CD14-positive monocyte (primary cell): ENCODE data around the gene LCN9. TPM values are rescaled to one million over a fixed set of nuclear protein-coding genes. Genes with fewer than 3 reads are reported as not detected.

ENCODE experiments used
- DNase-seq, 3 donors: peaks; one replicate each; pipeline ENCODE4 v3.0.0-alpha.2; 2011 to 2022
- H2AFZ ChIP-seq: 2 replicates; pipeline ENCODE4 v1.6.0; 2012; ENCODE audit warnings: mild to moderate bottlenecking, low read depth, low read length, inconsistent platforms; ENCODE audit not compliant: insufficient read depth, poor library complexity, severe bottlenecking
- H3K27ac ChIP-seq, 2 donors: 1 replicate in 1 of 2; 2 replicates in 1 of 2; pipeline ENCODE4 v1.5.1; 2012 to 2013; ENCODE audit warnings: low read length in 2 of 2, control low read depth in 1 of 2, inconsistent platforms in 1 of 2, low read depth in 1 of 2, mild to moderate bottlenecking in 1 of 2
- H3K27me3 ChIP-seq, 2 donors: one replicate each; pipeline versions ENCODE4 v1.6.0 to v1.6.1; 2011 to 2013; ENCODE audit warnings: low read length in 2 of 2; ENCODE audit not compliant: control insufficient read depth in 2 of 2, insufficient read depth in 2 of 2
- H3K36me3 ChIP-seq, 2 donors: replicated peaks in 1 of 2; 1 replicate in 1 of 2; 2 replicates in 1 of 2; pipeline versions ENCODE4 v1.5.1 to v1.6.1; 2012 to 2013; ENCODE audit warnings: low read length in 2 of 2, control low read depth in 1 of 2, inconsistent platforms in 1 of 2, mild to moderate bottlenecking in 1 of 2; ENCODE audit not compliant: insufficient read depth in 2 of 2, control insufficient read depth in 1 of 2
- H3K4me1 ChIP-seq, 2 donors: 1 replicate in 1 of 2; 2 replicates in 1 of 2; pipeline versions ENCODE4 v1.5.1 to v1.6.1; 2012 to 2013; ENCODE audit warnings: low read length in 2 of 2, control low read depth in 1 of 2, inconsistent platforms in 1 of 2, mild to moderate bottlenecking in 1 of 2, moderate library complexity in 1 of 2; ENCODE audit not compliant: insufficient read depth in 2 of 2, control insufficient read depth in 1 of 2
- H3K4me2 ChIP-seq: replicated peaks from 2 replicates; pipeline ENCODE3; 2012; ENCODE audit warnings: low read length, moderate library complexity, mild to moderate bottlenecking; ENCODE audit not compliant: poor library complexity, severe bottlenecking; ENCODE audit errors: extremely low read depth
- H3K4me3 ChIP-seq, 3 experiments: fragments of 200-600 bp in 1 of 3; sonication (generic) in 1 of 3; replicated peaks in 1 of 3; 1 replicate in 2 of 3; 2 replicates in 1 of 3; pipeline ENCODE4 v1.5.1; 2011 to 2013; ENCODE audit warnings: low read length in 3 of 3, mild to moderate bottlenecking in 3 of 3, control low read depth in 2 of 3, low read depth in 2 of 3, inconsistent platforms in 1 of 3, moderate library complexity in 1 of 3
- H3K79me2 ChIP-seq: 2 replicates; pipeline ENCODE4 v1.6.0; 2012; ENCODE audit warnings: mild to moderate bottlenecking, control low read depth, inconsistent platforms, low read length, moderate library complexity; ENCODE audit not compliant: insufficient read depth
- H3K9ac ChIP-seq: 2 replicates; pipeline ENCODE4 v1.6.0; 2017; ENCODE audit warnings: low read length, mild to moderate bottlenecking; ENCODE audit not compliant: insufficient read depth, poor library complexity, severe bottlenecking
- H3K9me3 ChIP-seq, 2 donors: replicated peaks in 1 of 2; 1 replicate in 1 of 2; 2 replicates in 1 of 2; pipeline versions ENCODE4 v1.5.1 to v1.6.1; 2012 to 2013; ENCODE audit warnings: low read length in 2 of 2, control low read depth in 1 of 2; ENCODE audit not compliant: control insufficient read depth in 1 of 2, insufficient read depth in 1 of 2
- H4K20me1 ChIP-seq: 2 replicates; pipeline ENCODE4 v1.6.0; 2012; ENCODE audit warnings: mild to moderate bottlenecking, low read length, control low read depth, moderate library complexity; ENCODE audit not compliant: insufficient read depth
- H3K27ac Mint-ChIP-seq, 7 donors: one replicate each; pipeline ENCODE4 v1.8.0; 2020; ENCODE audit warnings: mild to moderate bottlenecking in 7 of 7, mixed read lengths in 7 of 7, moderate library complexity in 6 of 7, inconsistent platforms in 2 of 7
- H3K27me3 Mint-ChIP-seq, 3 donors: one replicate each; pipeline ENCODE4 v1.8.0; 2021 to 2022; ENCODE audit warnings: low read depth in 3 of 3, mild to moderate bottlenecking in 3 of 3, mixed read lengths in 3 of 3, moderate library complexity in 3 of 3, inconsistent platforms in 1 of 3
- H3K36me3 Mint-ChIP-seq, 2 donors: one replicate each; pipeline ENCODE4 v1.8.0; 2020; ENCODE audit warnings: mixed read lengths in 2 of 2, inconsistent platforms in 1 of 2, mild to moderate bottlenecking in 1 of 2
- H3K4me1 Mint-ChIP-seq: one replicate; pipeline ENCODE4 v1.8.0; 2020; ENCODE audit warnings: mild to moderate bottlenecking, mixed read lengths
- H3K4me3 Mint-ChIP-seq, 2 donors: one replicate each; pipeline ENCODE4 v1.8.0; 2020; ENCODE audit warnings: mild to moderate bottlenecking in 2 of 2, mixed read lengths in 2 of 2, moderate library complexity in 1 of 2
- H3K9me3 Mint-ChIP-seq, 7 donors: one replicate each; pipeline ENCODE4 v1.8.0; 2020 to 2022; ENCODE audit warnings: mixed read lengths in 7 of 7, mild to moderate bottlenecking in 6 of 7, moderate library complexity in 6 of 7, inconsistent platforms in 2 of 7
- WGBS: methylation state at CpG from one replicate; pipeline ENCODE4 v1.1.5; 2013; ENCODE audit warnings: missing lambda C conversion rate; ENCODE audit not compliant: insufficient coverage; 5-methylcytosine and 5-hydroxymethylcytosine counted together
- intact Hi-C, 2 donors: fragments of 100-400 bp; cut with micrococcal nuclease; formaldehyde crosslinking; loops; one replicate each; pipeline versions ENCODE4 v1.15.0 to v1.15.1; 2023
- polyA plus RNA-seq, 3 donors: library from polyadenylated mRNA; depleted of rRNA in 1 of 3; unstranded in 2 of 3; stranded (reverse) in 1 of 3; fragments of 300-500 nt in 2 of 3; fragments of >200 nt in 1 of 3; fragmentation: Illumina TruSeq in 2 of 3; gene quantifications; 1 replicate in 2 of 3; 2 replicates in 1 of 3; pipeline ENCODE4 v1.2.3, GENCODE V29; 2012 to 2021
- TF ChIP-seq, protein P1 (sequence below): fragments of 200-600 bp; IDR thresholded peaks from one replicate; pipeline ENCODE4 v1.8.0; 2022; ENCODE audit warnings: antibody characterized with exemption, mild to moderate bottlenecking

The LCN9 gene
- polyA plus RNA-seq, 3 donors, result not detected

- intact Hi-C loops, result no loop called here
- no peak for DNase-seq
- Histone ChIP-seq H3K4me2 (no peak overlapping the region), H3K9me3 (no peaks in the 10 kb centered on the region), H3K27ac (no peak overlapping the region), H3K4me3 (no peak overlapping the region), H3K9ac (no peak overlapping the region), H3K79me2 (no peaks in the 10 kb centered on the region), H2AFZ (no peak overlapping the region), H3K36me3 (no peaks in the 10 kb centered on the region), H4K20me1 (no peaks in the 10 kb centered on the region), H3K27me3 (no peaks in the 10 kb centered on the region), H3K4me1 (no peaks in the 10 kb centered on the region)
- H3K36me3 Mint-ChIP-seq, result no peaks in the 10 kb centered on the region
- no peak overlapping the region for H3K4me3 Mint-ChIP-seq
- WGBS, result 83% methylated on average over 26 of the region's 29 CpGs
- TF ChIP-seq, protein P1, sequence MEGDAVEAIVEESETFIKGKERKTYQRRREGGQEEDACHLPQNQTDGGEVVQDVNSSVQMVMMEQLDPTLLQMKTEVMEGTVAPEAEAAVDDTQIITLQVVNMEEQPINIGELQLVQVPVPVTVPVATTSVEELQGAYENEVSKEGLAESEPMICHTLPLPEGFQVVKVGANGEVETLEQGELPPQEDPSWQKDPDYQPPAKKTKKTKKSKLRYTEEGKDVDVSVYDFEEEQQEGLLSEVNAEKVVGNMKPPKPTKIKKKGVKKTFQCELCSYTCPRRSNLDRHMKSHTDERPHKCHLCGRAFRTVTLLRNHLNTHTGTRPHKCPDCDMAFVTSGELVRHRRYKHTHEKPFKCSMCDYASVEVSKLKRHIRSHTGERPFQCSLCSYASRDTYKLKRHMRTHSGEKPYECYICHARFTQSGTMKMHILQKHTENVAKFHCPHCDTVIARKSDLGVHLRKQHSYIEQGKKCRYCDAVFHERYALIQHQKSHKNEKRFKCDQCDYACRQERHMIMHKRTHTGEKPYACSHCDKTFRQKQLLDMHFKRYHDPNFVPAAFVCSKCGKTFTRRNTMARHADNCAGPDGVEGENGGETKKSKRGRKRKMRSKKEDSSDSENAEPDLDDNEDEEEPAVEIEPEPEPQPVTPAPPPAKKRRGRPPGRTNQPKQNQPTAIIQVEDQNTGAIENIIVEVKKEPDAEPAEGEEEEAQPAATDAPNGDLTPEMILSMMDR, result no peak
- no peak overlapping the region for H3K27ac Mint-ChIP-seq
- H3K9me3 Mint-ChIP-seq, result peaks cover 0 to 7% (median 0%) of the 10 kb centered on the region in 7 donors
- peaks cover 2 to 9% (median 2%) of the 10 kb centered on the region in 3 donors for H3K27me3 Mint-ChIP-seq
- no peaks in the 10 kb centered on the region for H3K4me1 Mint-ChIP-seq
Measured at GRCh38 chr9:135614821-135615665, 48.1 kb upstream of the LCN9 start.

DNA sequence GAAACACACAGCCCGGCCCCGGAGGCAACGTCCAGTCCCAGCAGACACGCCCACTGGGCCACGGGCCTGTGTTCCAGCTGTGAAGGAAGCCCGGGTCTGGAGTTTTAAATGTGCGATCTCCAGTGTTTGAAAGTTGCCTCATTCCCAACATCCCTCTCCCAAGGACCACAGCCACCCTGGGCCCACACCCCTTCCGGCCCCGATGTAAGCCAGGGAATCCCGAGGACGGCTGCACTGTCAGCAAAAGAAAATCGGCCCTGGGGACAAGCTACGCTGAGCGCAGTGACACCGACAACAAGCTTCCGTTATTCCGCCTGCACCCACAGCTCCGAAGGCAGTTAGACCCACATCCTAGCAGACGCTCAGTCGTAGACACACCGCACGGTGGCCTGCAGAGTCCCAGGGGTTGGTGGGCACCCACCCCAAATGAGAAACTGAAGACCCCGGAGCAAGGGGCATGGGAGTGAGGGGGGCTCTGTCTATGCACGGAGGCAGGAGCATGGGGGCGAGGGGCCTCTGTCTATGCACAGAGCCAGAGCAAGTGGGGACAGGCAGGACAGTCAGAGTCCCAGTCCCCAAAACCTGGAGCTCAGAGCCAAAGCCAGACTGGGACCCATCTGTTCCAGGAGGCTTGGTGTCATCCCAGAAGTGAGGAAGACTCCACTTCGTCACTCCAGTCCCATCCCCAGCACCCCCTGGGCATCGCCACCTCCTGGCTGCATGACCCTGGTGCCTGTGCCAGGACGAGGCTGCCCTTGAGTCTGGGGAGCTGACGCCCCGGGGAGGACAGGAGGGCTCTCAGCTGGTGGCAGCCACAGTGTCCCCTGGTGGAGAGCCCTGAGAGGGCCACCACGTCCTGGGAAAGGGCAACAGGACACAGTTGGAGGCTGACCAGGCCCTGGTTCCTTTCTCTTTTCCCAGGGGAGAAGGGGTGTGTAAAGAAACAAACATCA is 47.2 kb upstream of the LCN9 start:
- Mint-ChIP-seq H3K4me1 (no peaks in the 10 kb centered on the region), H3K27me3 (peaks cover 2 to 8% (median 2%) of the 10 kb centered on the region in 3 donors), H3K4me3 (no peak overlapping the region), H3K27ac (no peak overlapping the region), H3K9me3 (peaks cover 0 to 7% (median 0%) of the 10 kb centered on the region in 7 donors), H3K36me3 (no peaks in the 10 kb centered on the region)
- Histone ChIP-seq H3K4me3 (no peak overlapping the region), H3K4me1 (no peaks in the 10 kb centered on the region), H4K20me1 (no peaks in the 10 kb centered on the region), H2AFZ (no peak overlapping the region), H3K36me3 (no peaks in the 10 kb centered on the region), H3K4me2 (no peak overlapping the region), H3K9ac (no peak overlapping the region), H3K27ac (no peak overlapping the region), H3K79me2 (no peaks in the 10 kb centered on the region), H3K27me3 (no peaks in the 10 kb centered on the region), H3K9me3 (no peaks in the 10 kb centered on the region)
- 76% methylated on average over 26 of the region's 31 CpGs for WGBS
- intact Hi-C loops, result no loop called here
- DNase-seq, result no peak
- TF ChIP-seq, protein P1, result no peak
